DMS79 (cell line): Measurements from ENCODE around the gene DCC.

Experiments used
- DNase-seq: peaks from one replicate; lab custom pipeline; 2025; lab: John Stamatoyannopoulos, UW

DCC gene

DNA sequence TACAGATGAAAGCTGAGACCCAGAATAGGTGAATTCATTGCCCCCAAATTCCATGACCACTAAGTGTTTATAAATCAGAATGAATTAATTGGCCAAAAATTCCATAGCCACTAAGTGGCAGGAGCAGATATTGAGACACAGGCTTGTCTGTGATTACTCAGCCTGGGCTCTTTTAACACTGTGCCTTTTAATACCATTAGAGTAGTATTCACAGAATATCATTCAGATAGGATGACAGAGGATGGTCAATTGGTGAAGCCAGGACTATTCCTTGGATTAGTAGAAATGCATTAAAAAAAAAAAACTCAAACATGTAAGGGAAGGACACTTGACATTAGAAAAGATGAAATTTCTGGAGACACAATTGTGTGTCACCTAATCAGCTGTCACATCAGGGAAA is 698.6 kb downstream of the DCC start:
- no peak for DNase-seq

DNA sequence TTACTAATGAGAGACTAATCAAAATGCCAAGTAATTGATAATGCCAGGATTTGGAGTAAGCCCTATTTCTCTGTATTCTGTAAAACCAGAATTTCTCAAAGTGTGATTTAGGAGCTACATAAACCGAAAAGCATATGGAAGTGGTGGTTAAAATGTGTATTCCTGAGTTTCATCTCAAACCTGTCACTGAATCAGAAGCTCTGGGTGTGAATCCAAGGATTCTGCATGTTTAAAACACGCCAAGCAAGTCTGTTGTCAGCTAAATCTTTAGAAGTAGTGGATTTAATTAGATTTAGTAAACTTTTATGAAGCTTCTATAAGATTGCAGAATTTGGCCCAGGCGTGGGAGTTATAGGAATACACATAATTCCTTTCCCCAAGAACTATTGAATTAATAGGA is 700.3 kb downstream of the DCC start:
- DNase-seq = no peak

DNA sequence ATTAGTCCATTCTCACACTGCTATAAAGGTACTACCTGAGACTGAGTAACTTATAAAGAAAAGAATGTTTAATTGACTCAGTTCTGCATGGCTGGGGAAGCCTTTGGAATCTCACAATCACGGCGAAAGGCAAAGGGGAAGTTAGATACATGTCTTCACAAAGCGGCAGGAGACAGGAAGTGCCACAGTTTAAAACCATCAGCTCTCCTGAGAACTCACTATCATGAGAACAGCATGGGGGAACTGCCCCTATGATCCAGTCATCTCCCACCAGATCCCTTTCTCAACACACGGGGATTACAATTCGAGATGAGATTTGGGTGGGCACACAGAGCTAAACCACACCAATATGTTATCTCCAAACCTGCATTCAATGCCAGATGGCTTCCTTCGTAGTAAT is 716.1 kb downstream of the DCC start:
- no peak for DNase-seq

DNA sequence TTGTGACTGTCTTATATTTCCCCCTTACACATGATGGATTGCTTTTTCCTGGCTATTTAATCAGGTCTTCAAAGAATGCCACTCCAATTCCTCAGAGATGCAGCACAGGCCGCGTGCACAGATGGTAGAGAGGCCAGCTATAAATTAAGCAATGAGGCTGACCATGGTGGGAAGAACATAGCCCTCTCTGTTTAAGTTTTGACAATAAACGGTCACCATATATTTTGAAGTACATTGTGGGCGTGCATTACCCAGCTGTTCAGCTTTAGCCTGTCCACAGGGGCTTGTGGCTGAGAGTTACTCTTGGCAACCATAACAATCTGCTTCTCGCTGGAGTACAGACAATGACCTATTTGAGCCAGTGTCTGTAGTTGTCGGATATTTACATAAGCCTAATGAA is 730.8 kb downstream of the DCC start:
- DNase-seq = no peak

DNA sequence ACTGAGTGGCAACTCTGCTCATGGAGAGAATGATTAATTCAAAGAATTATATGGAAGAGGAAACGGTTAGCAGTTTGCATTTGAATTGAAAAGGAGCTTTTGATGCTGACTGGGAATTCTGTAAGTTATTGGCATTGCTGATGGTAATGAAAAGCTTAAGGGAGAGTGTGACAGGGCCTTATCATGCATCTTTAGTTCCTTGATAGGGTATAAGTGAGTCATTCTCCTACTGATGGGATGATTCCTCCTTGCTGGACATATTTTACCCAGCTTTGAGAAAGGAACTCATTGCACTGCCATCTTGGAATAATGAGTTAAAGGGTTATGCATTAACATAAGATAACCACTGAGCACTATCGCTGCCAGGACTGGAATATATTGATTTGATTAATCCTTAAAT is 740.7 kb downstream of the DCC start:
- no peak for DNase-seq

DNA sequence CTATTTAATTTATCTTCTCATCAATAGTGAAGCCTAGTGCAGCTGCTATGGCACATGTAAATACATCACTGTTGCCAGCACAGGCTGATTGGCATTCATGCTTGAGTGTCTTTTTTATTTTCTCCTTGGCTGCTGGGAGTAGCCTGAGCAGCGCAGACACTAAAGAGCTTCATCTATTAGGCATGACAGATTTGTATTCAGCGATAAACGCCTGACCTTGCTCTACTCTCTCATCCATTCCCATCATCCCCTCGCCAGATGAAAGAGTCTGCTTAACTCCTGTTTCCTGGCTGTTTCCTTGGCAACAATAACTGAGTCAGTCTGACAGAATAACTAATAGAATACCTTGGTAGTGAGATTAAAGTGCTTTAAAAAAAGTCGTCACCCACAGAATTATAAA is 753.6 kb downstream of the DCC start:
- DNase-seq = no peak

DNA sequence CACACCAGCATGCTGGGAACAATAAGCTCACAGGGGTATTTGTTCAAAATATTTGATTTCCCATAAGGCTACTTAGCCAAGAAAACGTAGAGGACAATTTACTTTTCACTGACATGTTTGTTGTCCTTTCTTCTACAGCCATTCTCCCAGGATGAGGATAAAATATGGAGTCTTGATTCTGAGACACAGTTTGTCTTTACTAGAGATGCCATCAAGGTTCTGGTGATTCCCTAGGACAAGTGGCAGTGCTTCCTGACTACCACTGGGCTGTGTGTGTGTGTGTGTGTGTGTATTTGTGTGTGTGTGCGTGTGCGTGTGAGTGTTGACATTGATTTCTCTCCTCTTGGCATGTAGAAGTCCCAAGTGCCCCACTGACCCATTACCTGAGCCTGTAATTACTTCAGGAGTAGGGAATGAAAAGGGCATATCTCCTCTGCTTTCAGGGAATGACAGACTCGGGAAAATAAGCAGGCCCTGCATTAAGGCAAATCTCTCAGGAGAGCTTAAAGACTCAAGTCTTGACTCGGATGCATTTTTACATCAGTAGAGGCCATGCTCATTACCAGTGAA is 761.6 kb downstream of the DCC start:
- DNase-seq = no peak

DNA sequence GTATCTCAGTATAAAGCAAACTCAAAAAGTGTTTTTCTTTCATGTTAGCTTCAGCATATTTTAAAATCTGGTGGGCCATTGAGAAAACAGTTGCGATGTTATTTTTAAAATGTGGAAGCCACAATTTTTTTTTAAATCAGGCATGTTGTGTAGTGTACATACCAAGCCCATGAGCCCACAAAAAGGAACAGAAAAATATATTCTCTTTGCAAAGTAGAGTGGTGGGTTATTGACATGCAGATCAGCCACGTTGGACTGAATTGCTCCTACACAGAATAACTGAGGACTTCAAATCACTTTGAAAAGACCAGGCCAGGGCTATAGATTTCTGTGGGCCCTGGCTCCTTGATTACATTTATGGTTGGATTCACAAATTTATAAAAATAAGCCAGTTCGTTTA is 774.4 kb downstream of the DCC start:
- no peak for DNase-seq

DNA sequence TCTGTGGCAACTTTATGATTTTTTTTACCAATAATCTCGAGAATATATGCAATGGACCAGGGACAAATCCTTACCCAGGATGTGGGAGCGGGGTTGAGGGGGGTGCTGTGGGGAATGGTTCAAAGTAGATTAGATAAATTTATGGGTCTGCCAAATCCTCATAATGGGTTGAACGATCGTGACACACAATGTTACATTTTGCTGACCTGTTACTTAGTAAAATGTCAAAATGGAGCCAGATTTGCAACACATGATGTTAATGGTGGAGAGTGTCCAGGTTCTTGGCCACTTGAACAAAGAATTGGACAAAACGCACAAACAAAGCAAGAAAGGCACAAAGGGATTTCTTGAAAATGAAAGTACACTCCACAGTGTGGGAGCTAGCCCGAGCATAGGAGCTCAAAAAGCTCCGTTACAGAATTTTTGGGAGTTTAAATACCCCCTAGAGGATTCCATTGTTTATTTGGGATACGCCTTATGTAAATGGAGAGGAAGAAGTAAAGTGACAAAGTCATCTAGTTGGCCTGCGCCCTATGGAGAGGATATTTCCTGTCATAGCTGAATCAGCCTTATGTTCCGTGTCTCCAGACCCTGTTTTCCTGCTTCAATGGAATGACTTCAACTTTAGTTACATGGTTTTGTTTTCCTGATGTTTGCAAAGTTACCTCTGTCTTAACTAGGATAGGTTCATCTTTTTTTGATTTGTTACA is 776.0 kb downstream of the DCC start:
- DNase-seq = no peak

DNA sequence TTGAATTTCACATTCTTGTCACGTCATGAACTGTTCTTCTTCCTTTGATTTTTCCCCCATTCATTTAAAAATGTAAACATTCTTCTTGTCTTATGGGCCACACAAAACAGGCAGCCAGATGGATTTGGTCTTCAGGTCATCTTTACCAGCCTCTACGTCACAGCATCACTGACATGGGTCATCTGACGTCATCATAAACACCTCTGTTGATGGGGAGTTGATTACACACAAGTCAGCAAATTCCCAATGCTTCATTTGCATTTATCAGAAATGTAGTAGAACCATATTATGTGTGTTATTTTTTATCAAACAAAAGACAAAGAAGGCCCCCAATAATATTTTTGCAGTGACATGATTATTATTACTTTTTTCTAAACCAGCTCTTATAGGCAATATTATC is 777.9 kb downstream of the DCC start:
- no peak for DNase-seq

DNA sequence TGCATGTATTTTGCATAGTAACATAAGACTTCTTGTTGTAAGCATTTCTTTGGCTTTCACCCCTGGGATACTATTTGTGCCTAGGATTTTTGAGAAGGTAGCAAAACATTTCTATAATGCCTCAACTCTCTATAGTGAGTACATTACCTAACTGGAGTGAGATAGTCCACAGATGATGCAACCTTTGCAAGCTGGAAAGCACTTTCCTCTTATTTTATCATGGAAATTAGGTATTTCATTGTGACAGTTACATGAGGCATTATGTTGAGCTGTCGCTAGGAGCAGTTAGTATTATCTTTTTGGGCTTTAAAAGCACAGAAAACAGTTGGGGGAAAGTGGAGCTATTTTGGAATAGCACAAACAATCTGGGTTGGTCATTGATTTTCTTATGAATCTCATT is 786.2 kb downstream of the DCC start:
- DNase-seq = no peak

DNA sequence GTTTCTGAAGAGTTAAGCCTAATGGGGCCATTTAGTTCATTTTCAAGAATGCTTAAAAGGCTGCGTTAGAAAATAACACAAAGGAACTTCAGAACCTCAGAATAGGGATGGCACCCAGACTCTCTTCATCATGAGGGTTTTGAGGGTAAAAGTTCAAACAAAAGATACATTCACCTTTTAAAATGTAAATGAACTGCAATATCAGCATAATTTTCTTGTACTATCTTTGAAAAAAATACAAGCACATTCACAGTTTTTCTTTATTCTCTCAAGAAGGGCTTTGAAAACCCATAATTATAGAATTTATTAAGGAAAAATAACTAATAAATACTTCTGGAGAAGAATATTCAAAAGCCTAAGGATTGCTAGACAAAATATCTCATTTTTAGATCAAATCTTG is 791.0 kb downstream of the DCC start:
- no peak for DNase-seq

DNA sequence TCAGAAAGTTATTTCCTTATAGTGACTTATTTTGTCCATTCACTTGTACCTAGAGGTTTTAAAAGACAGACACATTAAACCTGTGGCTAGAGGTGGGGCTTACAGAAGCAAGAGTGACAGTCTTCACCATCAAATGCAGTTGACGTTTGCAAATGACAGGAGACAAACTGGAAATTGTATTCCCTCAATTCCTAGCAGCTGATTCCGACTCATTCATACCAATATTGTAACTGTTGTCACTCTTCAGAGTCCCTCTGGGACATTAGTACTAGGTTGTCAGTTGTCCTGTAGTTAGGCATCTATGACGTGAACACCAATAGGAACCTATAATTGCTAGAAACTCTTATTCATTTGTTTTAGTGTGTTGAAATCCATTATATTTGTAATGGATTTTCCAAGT is 794.7 kb downstream of the DCC start:
- DNase-seq = no peak

DNA sequence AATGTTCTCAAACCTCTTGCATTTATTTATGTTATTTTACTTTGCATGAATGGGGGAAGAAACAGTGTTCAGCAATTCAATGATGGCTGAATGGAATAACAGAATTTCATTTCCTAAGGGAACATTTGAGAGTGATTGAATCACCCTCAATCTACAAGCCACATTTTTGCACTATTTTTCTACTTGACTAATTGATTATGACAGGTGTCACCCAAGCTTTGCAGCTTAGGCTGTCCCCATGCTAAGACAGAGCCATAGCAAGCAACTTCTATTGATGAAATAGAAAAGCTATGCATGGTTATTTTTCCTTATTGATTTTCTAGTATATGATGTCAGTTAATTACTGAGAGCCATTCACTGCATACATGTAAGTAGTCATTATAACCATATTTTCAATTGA is 795.7 kb downstream of the DCC start:
- DNase-seq = no peak

DNA sequence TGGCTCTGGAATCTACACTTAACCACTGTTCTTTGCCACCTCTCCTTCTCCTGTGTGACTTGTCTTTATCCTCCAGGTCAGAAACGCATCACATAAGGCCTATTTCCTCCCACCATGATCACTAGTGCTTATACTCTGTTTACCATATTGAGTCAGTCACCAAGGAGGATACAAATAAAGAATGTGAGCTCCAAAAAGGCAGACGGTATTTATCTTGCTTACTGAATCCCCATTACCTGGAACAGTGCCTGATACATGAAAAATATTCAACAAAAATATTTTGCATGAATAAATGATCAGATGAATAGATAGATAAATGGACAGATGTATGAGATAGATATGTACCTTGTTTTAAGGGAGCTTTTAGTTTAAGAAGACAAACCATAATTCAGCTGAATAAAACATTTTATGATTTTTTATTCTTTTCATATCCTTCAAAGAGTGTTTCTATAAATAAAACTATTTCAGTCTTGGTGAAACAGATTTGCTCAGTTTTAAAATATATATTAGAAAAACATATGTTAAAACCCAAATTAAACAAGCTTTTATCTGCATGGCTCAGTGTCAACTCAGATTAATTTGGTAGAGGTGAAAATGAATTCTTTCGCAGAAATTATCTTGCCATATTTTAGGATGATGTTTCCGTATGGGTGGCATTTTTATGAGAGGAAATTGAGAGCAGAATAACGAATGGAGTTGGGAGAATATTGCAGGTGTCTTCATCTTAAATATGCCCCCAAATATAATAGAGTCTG is 799.9 kb downstream of the DCC start:
- DNase-seq = no peak

DNA sequence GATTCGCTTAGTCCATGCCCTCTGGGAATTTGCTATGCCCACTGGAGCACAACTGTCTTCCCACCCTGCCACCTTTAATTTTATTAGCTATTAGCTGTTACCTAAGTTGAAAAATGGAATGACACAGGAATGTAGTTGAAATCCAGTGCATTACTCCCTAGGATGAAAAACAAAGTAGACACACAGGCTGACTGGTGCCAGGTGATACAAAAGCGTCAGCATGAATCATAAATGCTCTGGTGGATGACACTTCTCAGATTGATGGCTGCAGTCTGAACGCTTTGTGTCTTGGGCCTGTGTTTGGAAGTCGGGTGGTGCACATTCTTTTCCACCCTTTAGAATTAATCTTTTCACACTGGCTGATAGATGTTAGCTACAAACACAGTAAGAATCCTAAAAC is 802.0 kb downstream of the DCC start:
- DNase-seq = no peak

DNA sequence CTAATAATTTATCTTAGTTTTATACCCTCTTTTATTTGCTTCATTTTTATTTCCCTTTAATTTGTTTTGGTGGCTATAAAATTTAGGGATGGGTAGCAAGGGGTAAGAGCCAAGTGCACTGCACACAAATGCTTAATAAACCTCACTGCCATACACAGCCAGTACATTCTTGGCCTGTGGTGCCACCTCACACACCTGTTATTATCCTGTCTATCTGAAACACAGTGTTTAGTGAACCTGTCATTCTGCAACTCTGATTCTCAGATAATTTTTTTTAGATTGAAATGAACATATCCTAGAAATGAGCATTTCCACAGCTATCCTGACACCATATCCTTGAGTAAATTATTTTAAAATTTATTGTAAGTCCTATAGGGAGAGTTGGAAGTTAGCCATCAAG is 807.5 kb downstream of the DCC start:
- DNase-seq = no peak

DNA sequence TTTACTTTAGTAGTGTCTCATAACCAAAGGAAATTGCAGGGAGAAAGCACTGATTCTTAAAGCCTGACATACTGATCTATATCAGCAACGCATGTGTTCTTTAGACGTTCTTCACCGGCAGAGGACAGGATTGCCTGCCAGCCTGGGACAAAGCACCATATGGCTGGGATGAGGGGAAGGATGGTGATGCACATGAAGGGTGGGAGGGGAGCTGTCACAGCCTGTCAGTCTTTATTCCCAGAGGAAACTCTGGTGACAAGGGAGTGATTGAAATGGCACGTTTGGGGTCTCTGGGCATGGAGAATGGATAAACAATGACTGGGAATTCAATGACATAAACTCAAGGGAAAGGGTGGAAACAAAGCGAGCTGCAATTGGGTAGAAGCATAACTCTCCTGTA is 808.1 kb downstream of the DCC start:
- DNase-seq = no peak

DNA sequence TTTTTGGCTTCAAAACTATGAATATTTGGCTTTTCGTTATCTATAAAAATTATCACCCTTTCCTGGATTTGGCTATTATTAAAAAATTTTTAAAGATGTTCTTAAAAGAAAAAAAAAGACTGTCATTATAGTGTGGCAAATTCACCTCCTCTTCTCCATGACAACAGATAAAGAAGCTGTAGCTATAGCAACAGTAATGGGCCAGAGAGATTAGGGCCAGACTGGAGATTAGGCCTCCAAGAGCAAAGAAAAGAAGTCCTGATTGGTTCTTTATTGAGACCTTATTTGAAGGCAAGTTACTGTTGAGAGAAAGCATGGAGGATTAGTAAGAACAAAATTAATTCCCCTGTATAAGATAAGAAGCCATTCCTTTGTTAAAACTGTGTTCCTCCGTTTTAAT is 812.5 kb downstream of the DCC start:
- DNase-seq = no peak

DNA sequence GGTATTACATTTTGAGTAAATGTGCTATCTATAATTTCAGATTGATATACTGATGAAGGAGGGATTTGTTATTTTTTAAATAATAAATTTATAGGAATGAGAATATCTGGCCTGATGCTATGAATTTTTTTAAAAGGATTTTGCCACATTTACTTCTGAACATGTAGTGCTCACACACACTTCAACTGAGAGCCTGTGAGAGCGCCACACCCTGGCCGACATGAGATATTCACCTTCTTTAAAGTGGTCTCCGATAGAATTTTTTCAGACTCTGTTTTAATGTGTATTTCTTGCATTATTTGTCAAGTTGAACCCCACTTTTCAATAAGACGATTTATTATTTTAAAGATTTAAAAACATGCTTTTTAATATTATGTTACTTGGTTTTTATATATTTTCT is 813.3 kb downstream of the DCC start:
- no peak for DNase-seq

DNA sequence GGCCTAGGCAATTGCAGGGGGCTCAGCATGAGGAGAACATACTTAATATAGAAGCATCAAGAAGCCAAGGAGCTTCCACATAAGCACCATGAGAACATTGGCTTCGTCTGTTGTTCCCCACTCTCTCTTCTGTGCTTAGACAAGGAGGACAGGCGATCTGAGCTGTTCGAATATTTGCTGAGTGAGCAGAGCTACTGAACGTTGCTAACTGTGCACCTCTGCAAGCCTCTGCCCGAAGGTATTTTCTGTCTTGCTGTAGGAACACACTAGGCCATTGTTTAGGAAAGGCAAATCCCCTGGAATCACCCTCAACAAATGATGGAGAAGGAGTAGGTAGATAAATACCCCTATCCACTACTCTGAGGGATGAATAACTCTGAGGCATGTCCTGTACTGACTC is 813.8 kb downstream of the DCC start:
- no peak for DNase-seq

DNA sequence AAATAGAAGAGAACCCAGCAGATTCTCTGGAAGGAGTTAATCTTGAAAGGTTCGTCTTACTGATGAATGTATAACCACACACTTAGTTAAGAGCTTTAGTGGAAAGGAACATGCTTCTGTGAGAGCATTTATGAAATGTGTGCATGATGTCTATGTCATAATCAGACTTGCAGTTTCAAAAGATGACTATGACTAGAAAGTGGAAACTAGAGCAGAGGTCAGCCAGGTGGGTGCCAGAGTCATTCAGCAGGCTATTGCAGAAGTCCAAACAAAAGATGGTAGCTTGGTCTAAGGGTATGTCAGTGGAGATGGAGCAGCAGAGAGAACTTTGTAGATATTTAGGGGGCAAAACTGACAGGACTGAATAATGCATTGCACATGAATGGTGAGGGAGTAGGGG is 825.8 kb downstream of the DCC start:
- DNase-seq = no peak

DNA sequence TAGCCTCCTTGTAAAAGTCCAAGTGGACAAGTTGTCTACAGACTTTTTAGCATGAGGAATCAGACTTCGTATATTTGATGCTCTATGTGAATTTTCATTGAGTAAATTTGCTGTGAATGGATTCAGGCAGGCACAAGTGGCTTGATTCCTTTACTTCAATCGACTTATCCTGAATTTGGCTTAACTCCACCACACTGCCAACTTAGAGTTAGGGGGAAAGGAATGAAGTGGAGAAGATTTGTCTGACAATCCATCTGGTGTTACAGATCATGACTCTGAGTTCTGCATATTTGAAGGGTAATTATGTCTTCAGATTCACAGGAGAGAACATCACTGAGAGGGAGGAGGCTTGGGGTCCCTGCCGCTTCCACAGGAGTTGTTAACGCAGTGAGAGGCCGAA is 829.3 kb downstream of the DCC start:
- DNase-seq = no peak

DNA sequence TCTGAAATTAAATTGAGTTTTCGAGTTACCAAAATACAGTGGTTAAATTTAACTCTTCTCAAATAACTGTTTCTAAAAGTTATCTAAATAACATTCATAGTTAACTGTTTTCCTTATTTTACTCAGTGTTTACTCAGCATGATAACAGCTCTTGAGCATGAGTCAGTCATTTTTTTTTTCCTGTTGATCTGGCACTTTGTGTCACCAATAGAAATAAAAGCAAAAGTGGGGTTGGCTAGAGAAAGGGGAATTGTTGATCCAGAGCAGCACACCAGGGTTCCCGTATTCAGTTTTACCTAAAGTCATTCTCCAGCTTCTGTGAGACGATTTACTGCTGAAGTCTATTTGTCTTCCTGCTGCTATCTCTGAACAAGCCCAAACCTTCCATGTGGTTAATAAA is 851.6 kb downstream of the DCC start:
- DNase-seq = no peak
